HG02885 (cell line): ENCODE measurements around the gene MT1F.

Source experiments
- ATAC-seq: cut with Tn5 transposase; IDR thresholded peaks from one replicate; pipeline ENCODE4 v1.9.1; 2021; ENCODE audit warnings: mild to moderate bottlenecking; ENCODE audit not compliant: unreplicated experiment, poor library complexity

Gene MT1F

GRCh38 chr16:56625140-56625942, 32.4 kb upstream of the MT1F start, which contains the start of gene MT1E:
Gene MT1E (plus strand): TSS chr16:56625781. CDS start chr16:56625852, 71 bp downstream.
- ATAC-seq, result no peak

- ATAC-seq, result no peak
Observed at GRCh38 chr16:56625943-56626654, 31.7 kb upstream of the MT1F start.

DNA sequence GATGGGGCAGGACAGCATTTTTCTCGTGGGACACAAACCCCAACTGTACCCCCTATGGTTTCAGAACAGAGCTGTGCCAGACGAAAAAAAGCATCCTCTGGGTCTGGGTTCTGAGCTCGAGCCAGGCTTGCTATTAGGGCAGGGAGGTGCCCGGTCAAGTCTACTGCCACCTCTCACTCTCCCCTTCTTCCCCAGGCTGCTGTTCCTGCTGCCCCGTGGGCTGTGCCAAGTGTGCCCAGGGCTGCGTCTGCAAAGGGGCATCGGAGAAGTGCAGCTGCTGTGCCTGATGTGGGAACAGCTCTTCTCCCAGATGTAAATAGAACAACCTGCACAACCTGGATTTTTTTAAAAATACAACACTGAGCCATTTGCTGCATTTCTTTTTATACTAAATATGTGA, 31.1 kb upstream of the MT1F start:
- no peak for ATAC-seq

GRCh38 chr16:56628486-56629350, 29.0 kb upstream of the MT1F start:
- ATAC-seq, result no peak

DNA sequence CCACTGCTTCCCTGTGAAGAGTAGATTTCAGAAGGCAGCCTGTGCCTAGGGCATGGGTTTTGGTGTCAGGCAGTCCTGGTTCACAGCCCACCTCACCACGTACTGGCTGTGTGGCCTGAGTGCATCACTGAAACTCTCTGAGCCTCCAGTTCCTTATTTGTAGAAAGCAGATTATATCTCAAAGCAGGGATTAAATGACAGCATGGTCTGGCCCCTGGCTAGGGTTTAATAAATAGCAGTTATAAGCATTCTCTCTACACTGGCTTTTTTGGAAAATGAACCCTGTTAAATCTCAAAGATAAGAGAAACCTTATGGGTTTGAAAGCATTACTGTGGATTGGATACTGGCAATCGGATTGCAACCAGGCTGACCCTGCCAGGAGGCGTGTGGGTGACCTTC, 28.2 kb upstream of the MT1F start:
- ATAC-seq, result no peak

GRCh38 chr16:56630134-56630533, 27.6 kb upstream of the MT1F start:
- ATAC-seq, result peak; percentile 89

- no peak for ATAC-seq
Observed at GRCh38 chr16:56631197-56631596, 26.6 kb upstream of the MT1F start.

- no peak for ATAC-seq
Observed at GRCh38 chr16:56631832-56632155, 26.0 kb upstream of the MT1F start.

DNA sequence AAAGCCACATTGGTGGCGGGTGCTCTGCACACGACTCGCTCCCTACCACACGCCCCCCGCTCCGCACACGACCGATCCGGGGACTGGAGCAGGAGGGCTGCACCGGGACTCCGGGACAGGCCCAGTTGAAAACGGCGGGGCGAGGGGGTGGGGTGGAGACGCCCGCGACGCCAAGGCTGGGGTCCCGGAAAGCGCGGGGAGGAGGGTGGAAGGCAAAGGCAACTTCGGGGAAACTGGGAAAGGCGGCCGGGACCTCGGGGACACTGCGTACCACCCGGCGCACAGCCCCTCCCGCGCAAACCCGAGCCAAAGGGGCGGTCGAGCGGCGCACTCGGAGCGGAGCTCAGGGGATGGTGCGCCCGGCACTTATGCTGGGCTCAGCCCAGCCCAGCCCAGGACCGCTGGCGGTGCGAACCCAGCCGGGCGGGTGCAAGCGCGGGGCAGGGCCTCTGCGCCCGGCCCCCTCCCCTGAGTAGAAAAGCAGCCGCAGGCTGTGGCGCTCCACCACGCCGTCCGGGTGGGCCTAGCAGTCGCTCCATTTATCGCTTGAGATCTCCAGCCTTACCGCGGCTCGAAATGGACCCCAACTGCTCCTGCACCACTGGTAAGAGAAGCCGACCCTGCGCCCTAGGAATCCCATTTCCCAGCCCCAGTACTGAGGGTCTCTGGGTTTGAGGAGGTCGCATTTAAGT, 25.5 kb upstream of the MT1F start, which contains the start of gene MT1M:
Gene MT1M (plus strand): TSS at position 504 of the 692 bp plus-strand sequence. CDS start 73 bp downstream, at position 577.
- no peak for ATAC-seq

DNA sequence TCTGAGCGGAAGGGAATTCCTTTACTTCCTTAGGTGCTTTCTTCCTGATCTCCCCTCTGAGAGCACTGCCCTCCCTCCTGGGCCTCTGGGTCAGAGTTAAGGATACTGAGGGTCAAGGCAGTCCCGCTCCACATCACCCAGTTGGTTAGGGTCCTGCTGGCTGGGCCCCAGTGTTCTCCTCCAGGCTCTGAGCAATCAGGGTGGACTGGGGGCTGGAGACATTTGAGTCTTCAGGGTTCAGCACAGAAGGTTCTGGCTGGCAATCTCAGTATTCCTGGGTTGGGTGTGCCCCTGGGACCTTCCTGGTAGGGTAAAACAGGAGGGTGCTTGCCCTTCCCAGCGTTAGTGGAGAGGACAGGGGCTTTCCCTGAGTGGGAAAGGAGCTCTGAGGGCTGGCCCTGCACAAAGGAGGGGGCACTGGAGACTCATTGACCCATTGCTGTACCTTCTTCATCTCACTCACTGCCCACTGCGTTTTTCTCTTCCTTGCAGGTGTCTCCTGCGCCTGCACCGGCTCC, 24.9 kb upstream of the MT1F start:
- ATAC-seq, result no peak

- ATAC-seq, result no peak
Observed at GRCh38 chr16:56633535-56633934, 24.2 kb upstream of the MT1F start.

DNA sequence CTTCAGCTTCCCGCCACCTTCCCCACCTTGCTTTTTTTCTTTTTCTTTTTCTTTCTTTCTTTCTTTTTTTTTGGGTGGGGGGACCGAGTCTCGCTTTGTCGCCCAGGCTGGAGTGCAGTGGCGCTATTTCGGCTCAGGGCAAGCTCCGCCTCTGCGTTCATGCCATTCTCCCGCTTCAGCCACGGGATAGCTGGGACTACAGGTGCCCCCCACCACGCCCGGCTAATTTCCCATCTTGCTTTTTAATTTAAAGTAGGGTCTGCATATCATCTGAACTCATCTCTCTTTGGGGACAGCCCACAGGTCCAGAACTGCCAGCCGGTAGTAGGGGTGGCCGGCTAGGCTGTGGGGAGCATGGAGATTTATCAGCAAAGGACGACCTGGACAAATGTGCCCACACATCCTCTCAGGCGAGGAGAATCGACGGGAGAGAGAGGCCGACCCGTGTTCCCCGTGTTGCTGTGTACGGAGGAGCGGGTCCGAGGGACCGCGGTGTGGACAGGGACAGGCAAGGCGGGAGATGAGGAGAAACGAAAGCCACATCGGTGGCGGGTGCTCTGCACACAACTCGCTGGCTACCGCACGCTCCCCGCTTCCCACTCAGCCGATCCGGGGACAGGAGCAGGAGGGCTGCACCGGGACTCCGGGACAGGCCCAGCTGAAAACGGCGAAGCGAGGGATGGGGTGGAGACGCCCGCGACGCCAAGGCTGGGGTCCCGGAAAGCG, 22.9 kb upstream of the MT1F start:
- ATAC-seq, result no peak

DNA sequence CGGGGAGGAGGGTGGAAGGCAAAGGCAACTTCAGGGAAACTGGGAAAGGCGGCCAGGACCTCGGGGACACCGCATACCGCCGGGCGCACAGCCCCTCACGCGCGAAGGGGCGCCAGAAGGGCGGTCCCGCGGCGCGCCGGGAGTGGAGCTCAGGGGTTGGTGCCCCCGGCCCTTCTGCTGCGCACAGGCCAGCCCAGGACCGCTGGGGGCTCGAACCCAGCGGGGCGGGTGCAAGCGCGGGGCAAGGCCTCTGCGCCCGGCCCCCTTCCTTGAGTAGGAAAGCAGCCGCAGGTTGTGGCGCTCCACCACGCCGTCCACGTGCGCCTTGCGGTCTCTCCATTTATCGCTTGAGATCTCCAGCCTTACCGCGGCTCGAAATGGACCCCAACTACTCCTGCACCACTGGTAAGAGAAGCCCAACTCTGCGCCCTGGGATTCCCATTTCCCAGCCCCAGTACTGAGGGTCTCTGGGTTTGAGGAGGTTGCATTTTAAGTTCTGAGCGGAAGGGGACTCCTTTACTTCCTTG, 22.3 kb upstream of the MT1F start:
- ATAC-seq, result no peak

DNA sequence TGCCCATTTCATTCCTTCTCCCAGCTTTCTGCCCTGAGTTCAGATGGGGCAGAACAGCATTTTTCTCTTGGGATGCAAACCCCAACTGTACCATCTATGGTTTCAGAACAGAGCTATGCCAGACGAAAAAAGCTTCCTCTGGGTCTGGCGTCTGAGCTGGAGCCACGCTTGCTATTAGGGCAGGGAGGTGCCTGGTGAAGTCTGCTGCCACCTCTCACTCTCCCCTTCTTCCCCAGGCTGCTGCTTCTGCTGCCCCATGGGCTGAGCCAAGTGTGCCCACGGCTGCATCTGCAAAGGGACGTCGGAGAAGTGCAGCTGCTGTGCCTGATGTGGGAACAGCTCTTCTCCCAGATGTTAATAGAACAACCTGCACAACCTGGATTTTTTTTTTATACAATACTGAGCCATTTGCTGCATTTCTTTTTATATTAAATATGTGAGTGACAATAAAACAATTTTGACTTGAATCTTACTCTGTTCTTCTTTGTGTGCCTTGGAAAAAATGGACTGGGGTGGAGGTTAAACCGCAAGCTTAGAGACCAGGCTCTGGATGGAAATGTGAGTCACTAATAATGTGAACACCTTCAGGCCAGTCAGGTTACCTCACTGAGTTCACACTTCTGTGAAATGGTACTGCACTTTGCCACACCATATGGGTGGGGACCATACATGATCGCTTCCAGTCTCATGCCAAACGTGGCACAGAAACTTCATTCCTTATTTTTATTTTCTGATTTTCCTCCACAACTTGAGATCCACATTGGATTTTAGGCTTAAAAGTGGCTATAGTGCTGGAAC, 20.9 kb upstream of the MT1F start:
- ATAC-seq, result no peak

GRCh38 chr16:56637814-56638750, 19.7 kb upstream of the MT1F start, which contains the start of gene MT1A:
Gene MT1A (plus strand): TSS chr16:56638666. CDS start chr16:56638739, 73 bp downstream.
- no peak for ATAC-seq

DNA sequence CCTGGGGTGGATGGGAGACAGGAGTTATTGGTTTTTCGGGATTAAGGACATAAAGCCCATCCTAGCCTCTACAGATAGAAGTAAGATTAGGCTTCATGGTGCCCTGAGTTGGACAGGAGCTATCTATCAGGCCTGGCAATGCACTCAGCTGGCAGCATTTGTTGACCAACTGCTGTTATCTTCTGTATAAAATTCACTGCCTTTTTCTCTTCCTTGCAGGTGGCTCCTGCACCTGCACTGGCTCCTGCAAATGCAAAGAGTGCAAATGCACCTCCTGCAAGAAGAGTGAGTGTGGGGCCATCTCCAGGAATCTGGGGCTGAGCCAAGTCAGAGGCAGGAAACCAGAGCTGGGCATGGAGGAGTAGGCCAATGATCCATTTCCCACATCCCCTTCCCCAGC, 18.7 kb upstream of the MT1F start:
- ATAC-seq, result no peak

- no peak for ATAC-seq
Observed at GRCh38 chr16:56640076-56640475, 17.7 kb upstream of the MT1F start.
